ENCODE results near the gene ADK. TPM values are rescaled to one million over a fixed set of nuclear protein-coding genes. Genes with fewer than 3 reads are reported as not detected.

Gene ADK
- total and polyA plus RNA-seq, 2 donors (not counting 3 experiments of a cell fraction or from before 2014, with no cell fraction given): 11.7 to 46.5 TPM

DNA sequence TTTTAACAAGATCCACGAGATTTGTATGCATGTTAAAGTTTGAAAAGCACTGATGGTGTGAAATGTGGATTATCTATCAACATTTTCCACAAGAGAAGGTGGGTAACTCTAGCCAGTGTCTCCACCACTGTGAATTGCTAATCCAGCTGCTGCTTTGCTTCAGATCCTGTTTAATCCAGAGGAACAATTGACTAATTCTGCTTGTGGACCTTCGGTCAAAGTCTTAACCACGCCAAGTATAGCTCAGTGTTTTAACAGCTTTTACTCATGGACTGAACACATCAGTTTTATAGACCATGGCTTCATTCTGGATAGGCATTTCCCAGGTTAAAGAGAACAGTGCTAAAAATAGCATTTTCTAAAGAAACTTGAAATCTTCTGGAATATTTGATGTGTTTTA, 23.5 kb downstream of the ADK start:
- H3K4me3 ChIP-seq (replicated peaks in 1 of 3; ENCODE audit: insufficient read depth in 1 of 3, low read depth in 1 of 3, low read length in 3 of 3): no peak overlapping the region
- no peaks in the 10 kb centered on the region for H3K9me3 ChIP-seq (replicated peaks; ENCODE audit: control insufficient read depth, insufficient read depth, low read length)
- no peaks in the 10 kb centered on the region for H4K20me1 ChIP-seq (replicated peaks; ENCODE audit: control insufficient read depth, extremely low read depth, insufficient read depth, low read length)
- ChIA-PET POLR2A (interaction anchor here (0.6 kb wide), 1 partner anchor 214 kb away, joined by 3 read pairs; no protein-coding TSS in a partner anchor), CTCF (interaction anchor here (0.9 to 1.9 kb wide), 4 partner anchors 9 to 60 kb away, joined by 3 to 5 read pairs (median 4); partner anchors contain the start of gene ADK)
- FAIRE-seq (no peak), DNase-seq (ENCODE audit: low read depth, low spot score) (no peak)
- H3K4me1 ChIP-seq (ENCODE audit: control insufficient read depth, extremely low read depth, insufficient read depth, low read length): peaks cover 15% of the 10 kb centered on the region
- H3K36me3 ChIP-seq (ENCODE audit: control insufficient read depth in 2 of 2, extremely low read depth in 1 of 2, insufficient read depth in 2 of 2, low read length in 2 of 2): no peaks in the 10 kb centered on the region
- H3K9ac ChIP-seq (replicated peaks; ENCODE audit: extremely low read depth, insufficient read depth, low read length): no peak overlapping the region
- no peaks in the 10 kb centered on the region for H3K27me3 ChIP-seq (ENCODE audit: control insufficient read depth in 2 of 2, insufficient read depth in 2 of 2, low read length in 2 of 2)
- peaks cover 26% of the 10 kb centered on the region for H3K79me2 ChIP-seq (ENCODE audit: control insufficient read depth, insufficient read depth, low read length)
- H2AFZ ChIP-seq (ENCODE audit: low read depth, low read length): no peak overlapping the region
- no peak overlapping the region for H3K4me2 ChIP-seq (ENCODE audit: insufficient read depth, low read length)
- BruUV-seq (replicated peaks): no TSS peak
- intact Hi-C loops (cut with micrococcal nuclease) (no loop called here), dilution Hi-C loops (cut with MboI; ENCODE audit: extremely low pct_ligation_motif_present, low sequenced_read_pairs) (no loop called here)
- no peak for TF ChIP-seq GATA2 (IDR thresholded peaks at IDR 0.05; ENCODE audit: insufficient read depth, insufficient read length, low read depth, low read length)
- TF ChIP-seq, protein P1, sequence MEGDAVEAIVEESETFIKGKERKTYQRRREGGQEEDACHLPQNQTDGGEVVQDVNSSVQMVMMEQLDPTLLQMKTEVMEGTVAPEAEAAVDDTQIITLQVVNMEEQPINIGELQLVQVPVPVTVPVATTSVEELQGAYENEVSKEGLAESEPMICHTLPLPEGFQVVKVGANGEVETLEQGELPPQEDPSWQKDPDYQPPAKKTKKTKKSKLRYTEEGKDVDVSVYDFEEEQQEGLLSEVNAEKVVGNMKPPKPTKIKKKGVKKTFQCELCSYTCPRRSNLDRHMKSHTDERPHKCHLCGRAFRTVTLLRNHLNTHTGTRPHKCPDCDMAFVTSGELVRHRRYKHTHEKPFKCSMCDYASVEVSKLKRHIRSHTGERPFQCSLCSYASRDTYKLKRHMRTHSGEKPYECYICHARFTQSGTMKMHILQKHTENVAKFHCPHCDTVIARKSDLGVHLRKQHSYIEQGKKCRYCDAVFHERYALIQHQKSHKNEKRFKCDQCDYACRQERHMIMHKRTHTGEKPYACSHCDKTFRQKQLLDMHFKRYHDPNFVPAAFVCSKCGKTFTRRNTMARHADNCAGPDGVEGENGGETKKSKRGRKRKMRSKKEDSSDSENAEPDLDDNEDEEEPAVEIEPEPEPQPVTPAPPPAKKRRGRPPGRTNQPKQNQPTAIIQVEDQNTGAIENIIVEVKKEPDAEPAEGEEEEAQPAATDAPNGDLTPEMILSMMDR (IDR thresholded peaks at IDR 0.05; ENCODE audit: extremely low read depth in 1 of 2, insufficient read depth in 1 of 2, low read depth in 1 of 2, low read length in 2 of 2): no peak
- no peak for TF ChIP-seq JUN (IDR thresholded peaks at IDR 0.05; ENCODE audit: borderline replicate concordance, insufficient read depth, insufficient read length, low read depth)
- no peaks in the 10 kb centered on the region for H3K9me1 ChIP-seq (replicated peaks; ENCODE audit: control insufficient read depth, extremely low read depth, insufficient read depth, low read length)
- no peak overlapping the region for H3K27ac ChIP-seq (ENCODE audit: insufficient read depth, low read depth, low read length)

Data from endothelial cell of umbilical vein (primary cell).